Right renal pelvis (tissue), 4 donors: Measurements from ENCODE around the gene PPP2R1B. TPM values are rescaled to one million over a fixed set of nuclear protein-coding genes. Genes with fewer than 3 reads are reported as not detected.

ENCODE experiments used
- DNase-seq, 4 donors: peaks; one replicate each; pipeline ENCODE4 v3.0.0-alpha.2; 2013; ENCODE audit warnings: low read depth in 4 of 4, low spot score in 3 of 4, missing footprints in 1 of 4
- polyA plus RNA-seq, 4 donors: library from polyadenylated mRNA; unstranded; fragments of 120-200 nt; gene quantifications; one replicate each; pipeline ENCODE4 v1.2.1, GENCODE V29; 2013; ENCODE audit not compliant: insufficient read length in 4 of 4

Gene PPP2R1B
- polyA plus RNA-seq, 4 donors = 20.7 to 24.9 (median 23.4) TPM

DNA sequence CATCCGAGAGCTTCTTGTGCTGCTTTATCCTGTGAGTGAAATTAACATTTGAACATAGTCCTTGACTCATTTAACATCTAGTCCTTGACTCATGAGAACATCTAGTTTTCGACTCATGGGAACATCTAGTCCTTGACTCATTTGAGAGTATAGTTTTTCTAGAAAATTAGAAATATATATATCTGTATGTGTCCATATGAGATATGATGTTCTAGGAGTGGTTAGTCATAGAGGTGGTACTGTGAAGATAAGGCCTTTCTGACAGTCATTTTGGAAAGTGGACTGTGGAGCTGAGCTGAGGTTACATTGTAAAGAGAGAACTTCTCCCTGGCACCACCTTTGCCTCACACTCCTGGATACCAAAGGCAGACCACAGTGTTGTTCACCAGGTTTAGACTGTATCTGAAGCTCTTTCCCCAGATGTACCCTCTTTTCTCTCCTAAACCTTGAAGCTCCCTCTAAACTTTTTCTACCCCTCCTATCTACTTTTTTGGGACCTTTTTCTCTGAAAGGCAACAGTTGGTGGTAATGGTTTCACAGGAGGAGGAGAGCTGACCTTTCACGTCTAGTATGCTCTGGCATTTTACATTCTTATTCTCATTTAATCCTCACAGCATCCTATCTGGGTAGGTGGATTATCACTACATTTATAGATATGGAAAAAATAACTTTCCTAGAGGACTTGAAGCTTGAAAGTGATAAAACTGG lies 67.2 kb downstream of the PPP2R1B start:
- DNase-seq = no peak

DNA sequence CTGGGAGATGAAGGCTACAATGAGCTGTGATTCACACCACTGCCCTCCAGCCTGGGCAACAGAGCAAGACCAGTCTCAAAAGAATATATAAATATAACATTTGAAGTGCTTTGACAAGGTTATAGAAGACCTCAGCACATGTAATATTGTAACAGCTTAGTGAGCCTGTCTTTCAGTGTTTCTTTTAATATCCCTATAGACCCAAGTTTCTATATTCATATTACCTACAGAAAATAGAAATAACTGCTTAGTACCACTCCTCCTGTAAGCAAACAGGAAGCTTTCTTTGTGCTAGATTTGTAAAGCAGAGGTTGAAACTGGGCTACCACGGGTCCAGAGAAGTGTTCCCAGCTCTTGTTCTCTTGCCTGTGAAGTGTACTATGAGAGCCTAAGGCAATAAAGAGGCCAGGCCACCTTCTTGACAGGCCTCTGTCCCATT lies 68.2 kb downstream of the PPP2R1B start:
- no peak for DNase-seq

DNA sequence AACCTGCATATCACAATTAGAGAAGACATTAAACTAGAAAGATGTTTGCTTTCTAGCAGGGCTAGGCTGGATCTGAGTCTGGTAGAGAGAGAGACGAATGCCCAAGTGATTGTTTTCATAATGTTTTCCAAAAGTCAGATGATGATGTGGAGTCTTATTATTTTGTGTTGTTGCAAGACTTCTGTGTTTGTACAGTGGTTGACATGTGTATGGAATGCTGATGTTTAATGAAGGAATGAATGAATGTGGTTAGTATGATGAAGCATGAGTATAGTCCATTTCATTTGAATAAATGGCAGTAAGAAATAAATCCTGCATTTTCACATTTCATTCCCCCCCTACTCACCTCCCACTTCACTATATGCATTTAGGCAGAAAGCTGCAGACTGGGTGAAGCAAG lies 69.6 kb downstream of the PPP2R1B start:
- DNase-seq = no peak

DNA sequence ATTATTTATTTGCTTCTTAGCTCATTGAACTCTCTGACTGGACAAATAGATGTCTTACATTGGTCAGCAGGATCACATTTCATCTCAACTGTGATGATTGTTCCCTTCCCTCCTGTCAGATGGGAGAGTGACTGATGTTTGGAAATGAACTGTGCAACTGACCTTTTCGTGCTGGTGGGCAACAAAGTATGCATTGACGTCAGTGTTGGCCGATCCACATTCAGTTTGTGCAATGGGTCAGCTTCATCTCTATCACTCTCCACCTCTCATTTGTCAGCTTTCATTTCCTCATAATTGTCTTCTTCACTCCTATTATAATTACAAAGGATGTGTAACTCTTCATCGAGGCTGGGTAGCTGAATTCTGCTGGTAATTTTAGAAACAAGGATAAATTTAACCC lies 71.3 kb downstream of the PPP2R1B start:
- DNase-seq = peak in 2 of 4 donors; percentile 23 to 39

DNA sequence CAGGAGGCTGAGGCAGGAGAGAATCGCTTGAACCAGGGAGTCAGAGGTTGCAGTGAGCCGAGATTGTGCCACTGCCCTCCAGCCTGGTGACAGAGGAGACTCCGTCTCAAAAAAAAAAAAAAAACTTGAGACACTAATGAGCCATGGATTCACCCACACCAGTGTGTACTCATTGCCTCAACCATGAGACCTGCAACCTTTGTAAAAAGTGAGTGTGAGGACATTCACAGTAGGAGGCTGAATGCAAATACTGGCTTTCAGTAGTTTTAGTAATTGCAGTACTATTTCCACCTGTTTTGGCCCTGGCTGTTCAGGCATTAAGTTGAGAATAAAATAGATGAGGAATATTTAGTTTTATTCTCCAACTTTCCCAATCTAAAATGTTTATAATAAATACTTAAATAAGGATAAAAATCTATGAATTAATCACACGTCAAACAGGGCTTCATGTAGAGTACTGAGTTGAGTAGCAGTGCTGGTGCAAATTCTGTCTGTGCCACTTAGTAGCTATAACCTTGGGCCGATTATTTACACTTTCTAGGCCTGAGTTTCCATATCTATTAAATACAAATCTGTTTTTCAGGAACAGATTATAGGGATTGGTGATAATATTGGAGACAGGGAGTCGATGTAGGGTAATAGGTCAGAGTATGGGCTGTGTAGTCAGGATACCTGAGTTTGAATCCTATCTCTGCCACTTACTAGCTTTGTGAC lies 72.8 kb downstream of the PPP2R1B start:
- no peak for DNase-seq

DNA sequence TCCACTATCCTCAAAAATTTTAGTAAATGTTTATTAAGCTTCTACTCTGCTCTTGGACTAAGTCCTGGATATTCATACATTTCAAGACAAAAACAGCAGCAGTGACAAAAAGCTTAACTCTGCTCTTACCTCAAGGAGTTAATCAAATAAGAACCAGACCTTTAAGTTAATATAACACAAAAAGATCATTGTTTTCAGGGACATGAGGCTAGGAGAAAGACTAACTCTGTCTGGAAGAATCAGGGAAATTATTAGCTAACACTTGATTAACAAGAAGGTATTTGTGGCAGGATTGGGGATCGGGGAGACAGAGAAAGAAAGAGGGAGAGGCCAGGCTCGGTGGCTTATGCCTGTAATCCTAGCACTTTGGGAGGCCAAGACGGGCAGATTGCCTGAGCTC lies 74.4 kb downstream of the PPP2R1B start:
- no peak for DNase-seq

DNA sequence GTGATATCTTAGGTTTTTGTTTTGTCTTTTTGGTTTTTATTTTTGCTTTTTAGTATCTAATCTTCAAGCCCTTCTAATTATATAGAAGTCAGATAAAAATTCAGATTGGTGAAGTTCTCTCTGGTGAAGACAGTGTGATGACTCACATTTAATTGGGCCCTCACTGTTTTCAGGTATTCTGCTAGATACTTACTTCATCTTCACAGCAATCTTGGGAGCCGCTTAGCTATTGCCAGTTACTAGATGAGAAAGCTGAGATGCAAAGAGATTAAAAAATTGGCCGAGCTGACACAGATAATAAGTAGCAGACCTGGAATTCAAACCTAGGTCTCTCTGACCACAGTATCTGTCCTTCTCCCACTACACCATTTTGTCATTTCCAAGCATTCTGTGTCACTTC lies 75.0 kb downstream of the PPP2R1B start:
- no peak for DNase-seq

DNA sequence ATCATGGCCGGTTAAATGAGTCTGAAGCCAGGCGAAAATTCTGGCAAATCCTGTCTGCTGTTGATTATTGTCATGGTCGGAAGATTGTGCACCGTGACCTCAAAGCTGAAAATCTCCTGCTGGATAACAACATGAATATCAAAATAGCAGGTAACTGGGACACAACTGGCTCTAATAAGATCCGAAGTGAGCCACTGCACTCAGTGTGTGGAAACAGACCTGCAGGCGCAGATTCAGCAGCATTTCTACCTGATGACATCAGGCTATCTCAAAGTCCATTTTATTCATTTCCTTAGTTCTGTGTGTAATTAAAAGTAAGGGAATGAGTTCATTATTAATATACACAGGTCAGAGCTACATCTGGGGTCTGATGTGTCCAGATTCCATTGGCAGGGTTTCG lies 78.2 kb downstream of the PPP2R1B start:
- no peak for DNase-seq

DNA sequence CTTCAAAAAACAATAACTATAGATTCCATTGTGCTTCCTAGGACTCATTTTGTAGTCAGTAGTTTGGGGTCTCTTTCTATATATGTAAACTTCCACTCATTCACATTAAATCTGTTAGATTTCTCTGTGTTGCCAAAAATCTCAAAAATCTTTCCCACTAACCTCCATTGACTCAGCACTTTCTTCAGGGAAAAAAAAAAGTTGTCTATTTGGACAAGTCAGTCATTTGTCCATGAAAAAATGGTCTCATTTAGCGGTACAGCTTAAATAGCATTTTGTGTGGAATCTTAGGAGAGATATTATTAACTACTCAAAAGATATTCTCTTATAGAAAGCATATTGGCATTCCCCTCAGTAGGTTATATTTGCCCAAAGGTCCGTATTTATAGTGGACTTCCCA lies 81.9 kb downstream of the PPP2R1B start:
- DNase-seq = no peak

DNA sequence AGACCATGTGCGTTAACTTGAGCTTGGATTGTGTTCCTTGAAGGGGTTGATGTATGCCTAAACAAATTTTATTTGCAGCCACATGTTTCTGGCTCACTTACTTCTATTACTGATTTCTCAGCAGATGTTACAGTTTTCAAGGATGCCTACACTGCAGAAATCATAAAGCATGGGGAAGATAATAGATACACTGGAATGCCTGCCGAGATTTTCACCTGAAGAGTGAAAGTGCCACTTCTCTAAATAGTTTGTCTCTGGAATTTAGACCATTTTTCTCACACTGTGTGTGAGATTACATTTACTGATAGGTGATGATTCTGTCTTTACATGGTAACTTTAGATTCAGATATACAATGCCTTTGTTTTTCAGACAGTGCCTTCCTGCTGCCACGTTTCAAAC lies 82.4 kb downstream of the PPP2R1B start:
- no peak for DNase-seq

DNA sequence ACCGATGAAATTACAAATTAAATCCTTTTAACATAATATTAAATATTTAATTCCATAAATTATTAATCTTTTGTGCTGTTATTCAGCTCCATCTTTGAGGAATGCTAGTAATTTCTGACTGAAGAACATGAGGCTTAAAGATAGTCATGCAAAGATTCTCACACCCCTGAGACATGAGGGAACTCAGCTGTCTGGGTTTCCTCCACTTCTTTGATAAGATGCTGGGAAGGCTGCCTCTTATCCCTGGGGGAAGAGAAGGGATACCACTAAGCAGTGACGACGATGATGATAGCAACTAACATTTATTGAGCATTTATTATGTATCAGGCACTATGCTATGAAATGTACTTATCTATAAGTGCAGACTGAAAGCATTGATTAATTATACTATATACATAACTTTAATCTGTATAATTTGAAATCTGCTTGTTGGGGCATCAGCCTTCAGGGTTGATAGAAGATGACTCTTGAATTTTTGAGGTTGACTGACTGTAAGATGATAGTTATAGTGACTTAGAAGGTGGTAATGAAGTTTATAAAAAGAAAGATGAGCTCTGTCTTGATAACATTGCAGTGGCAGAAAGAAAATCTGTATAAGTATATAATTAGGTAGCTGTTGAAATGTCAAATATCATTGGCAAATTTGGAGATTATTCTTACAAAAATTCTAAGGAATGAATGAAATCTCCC lies 85.6 kb downstream of the PPP2R1B start:
- no peak for DNase-seq

Other genes with a start within 250 kb of the PPP2R1B start
- gene LAYN, start 225.7 kb downstream of the PPP2R1B start, polyA plus RNA-seq = 1 to 10 TPM; 7.0 to 7.8 (median 7.3) TPM
- gene SIK2, start 163.9 kb downstream of the PPP2R1B start, polyA plus RNA-seq = 10 to 100 TPM; 21.1 to 23.2 (median 21.8) TPM
- 10 to 100 TPM; 40.3 to 50.2 (median 46.2) TPM for gene ALG9, start 105.2 kb upstream of the PPP2R1B start, polyA plus RNA-seq
- gene FDXACB1, start 112.8 kb upstream of the PPP2R1B start, polyA plus RNA-seq = 1 to 10 TPM; 5.4 to 6.9 (median 6.2) TPM
- 10 to 100 TPM; 45.5 to 55.0 (median 49.5) TPM for gene CFAP68, start 113.2 kb upstream of the PPP2R1B start, polyA plus RNA-seq
- gene CRYAB, start 145.4 kb upstream of the PPP2R1B start, polyA plus RNA-seq = 10 to 100 TPM; 49.9 to 71.0 (median 58.3) TPM
- gene HSPB2, start 146.3 kb upstream of the PPP2R1B start, polyA plus RNA-seq = 1 to 10 TPM; 1.1 to 2.7 (median 2.1) TPM
- gene C11orf52, start 152.5 kb upstream of the PPP2R1B start, polyA plus RNA-seq = 10 to 100 TPM; 11.0 to 12.8 (median 12.0) TPM
- 10 to 100 TPM; 17.6 to 21.4 (median 19.3) TPM for gene DIXDC1, start 171.0 kb upstream of the PPP2R1B start, polyA plus RNA-seq